Measurements from ENCODE around the gene SMARCAL1. TPM values are rescaled to one million over a fixed set of nuclear protein-coding genes. Genes with fewer than 3 reads are reported as not detected.
A peak's percentile ranks its signal among the peaks of the same experiment; 100 is the strongest.

SMARCAL1 gene
- total RNA-seq, 1 experiment from 2014 or later: 10.7 TPM

DNA sequence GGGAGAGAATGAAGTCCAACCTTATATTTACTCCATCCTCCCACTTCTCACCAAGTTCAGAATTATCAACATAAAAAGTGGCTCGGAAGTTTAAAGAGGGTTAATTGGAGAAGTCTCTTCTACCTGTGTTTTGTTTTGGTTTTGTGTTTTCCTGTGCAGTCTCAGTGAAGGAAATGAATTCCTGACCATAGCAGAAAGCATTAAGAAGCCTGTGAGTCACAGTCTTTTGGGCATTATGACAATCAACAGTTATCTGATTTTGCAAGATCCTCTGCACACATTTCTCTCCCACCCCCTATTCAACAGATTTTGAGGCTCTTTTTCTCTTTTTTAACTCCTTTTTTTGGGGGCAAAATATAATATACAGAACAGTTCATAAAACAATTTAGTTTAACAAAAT is 77.8 kb downstream of the SMARCAL1 start:
- DNase-seq: no peak
- H3K27me3 ChIP-seq (ENCODE audit: control insufficient read depth, insufficient read depth, low read length): no peaks in the 10 kb centered on the region
- H3K4me3 ChIP-seq (ENCODE audit: insufficient read depth, low read depth, low read length): no peak overlapping the region
- H3K36me3 ChIP-seq (replicated peaks; ENCODE audit: control insufficient read depth, insufficient read depth, low read length): no peaks in the 10 kb centered on the region

DNA sequence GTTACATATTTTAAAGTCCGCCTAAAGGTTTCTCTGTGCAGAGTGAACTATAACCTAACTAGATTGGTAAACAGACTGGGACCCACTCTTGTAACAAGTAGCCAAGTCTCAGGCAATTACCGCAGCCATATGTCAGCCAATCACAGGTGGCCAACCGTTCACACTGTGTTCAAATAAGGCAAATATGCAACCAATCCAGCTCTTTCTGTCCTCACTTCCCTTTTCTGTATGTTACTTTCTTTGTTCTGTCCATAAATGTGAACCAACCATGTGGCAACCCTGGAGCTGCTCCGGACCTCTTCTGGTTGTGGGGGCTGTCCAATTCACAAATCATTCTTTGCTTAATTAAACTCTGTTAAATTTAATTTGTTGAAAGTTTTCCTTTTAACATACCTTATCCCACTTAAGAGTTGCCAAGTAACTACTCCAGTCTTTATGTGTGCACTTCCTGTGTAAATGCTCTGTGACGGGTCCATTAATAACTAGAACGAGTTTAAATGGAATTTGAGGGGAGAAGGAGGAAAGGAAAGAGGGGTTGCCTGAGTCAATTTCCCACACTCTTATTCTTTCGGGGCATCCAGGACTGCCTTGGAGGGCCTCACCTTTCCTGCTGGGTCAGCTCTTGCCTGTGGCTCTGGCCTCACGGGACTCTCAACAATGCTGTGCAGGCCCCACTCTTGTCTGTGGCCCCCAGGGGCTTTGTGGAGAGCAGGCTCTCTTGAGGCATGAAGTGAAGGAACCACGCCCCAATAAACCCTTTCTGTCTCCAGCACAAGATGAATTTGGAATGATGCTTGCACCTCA is 79.7 kb downstream of the SMARCAL1 start:
- H3K4me3 ChIP-seq (ENCODE audit: insufficient read depth, low read depth, low read length): no peak overlapping the region
- no peaks in the 10 kb centered on the region for H3K36me3 ChIP-seq (replicated peaks; ENCODE audit: control insufficient read depth, insufficient read depth, low read length)
- no peaks in the 10 kb centered on the region for H3K27me3 ChIP-seq (ENCODE audit: control insufficient read depth, insufficient read depth, low read length)
- DNase-seq: no peak

DNA sequence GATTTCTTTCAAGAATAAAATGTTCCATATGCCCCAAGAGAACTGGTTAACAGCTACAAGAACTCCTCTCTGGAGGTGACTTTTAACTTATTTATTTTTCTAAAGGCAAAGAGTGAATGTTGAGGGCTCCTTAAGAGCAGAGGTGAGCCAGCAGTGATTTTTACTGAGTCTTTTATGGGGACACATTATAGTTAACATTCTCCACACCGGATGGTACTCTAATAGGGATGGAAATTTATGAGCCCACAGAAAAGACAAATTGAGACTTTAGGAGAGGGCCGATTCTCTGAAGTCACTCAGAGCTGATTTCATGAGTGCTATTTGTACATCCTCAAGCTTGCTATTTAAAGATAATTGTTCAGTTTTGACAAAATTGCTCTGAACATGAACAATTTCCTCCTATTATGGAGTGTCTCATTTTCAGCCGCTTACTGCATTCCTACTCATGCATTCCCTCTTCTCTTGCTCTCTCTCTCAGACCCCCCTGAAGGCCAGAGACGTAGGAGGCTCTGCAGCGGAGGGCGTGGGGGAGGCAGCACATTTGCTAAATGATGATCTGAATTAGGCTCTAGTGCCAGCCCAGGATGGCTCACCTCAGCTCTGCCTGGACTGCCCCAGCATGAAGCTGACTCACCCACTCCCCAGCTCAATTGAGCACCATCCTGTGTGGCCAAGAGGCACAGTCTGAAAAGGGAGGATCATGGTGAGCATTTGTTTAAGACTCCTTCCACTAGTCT is 80.5 kb downstream of the SMARCAL1 start:
- H3K27me3 ChIP-seq (ENCODE audit: control insufficient read depth, insufficient read depth, low read length): no peaks in the 10 kb centered on the region
- no peak overlapping the region for H3K4me3 ChIP-seq (ENCODE audit: insufficient read depth, low read depth, low read length)
- no peak for DNase-seq
- H3K36me3 ChIP-seq (replicated peaks; ENCODE audit: control insufficient read depth, insufficient read depth, low read length): no peaks in the 10 kb centered on the region

DNA sequence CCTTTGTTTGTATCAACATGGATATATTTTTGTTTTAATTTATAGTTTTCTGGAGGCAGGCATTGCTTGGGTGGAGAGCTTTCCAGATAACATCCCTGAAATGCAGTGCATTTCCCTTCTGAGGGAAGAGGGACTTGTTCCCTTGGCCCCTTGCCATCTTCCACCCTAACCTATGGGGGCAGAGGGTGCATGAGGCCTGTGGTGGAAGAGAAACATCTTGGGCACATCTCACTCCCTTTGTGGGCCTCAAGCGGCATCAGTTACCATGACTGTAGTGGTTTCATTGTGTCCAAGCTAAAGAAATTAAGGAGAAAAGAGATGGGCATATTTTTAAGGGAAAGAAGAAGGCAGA is 81.0 kb downstream of the SMARCAL1 start:
- no peak for DNase-seq
- no peak overlapping the region for H3K4me3 ChIP-seq (ENCODE audit: insufficient read depth, low read depth, low read length)
- no peaks in the 10 kb centered on the region for H3K36me3 ChIP-seq (replicated peaks; ENCODE audit: control insufficient read depth, insufficient read depth, low read length)
- H3K27me3 ChIP-seq (ENCODE audit: control insufficient read depth, insufficient read depth, low read length): no peaks in the 10 kb centered on the region

DNA sequence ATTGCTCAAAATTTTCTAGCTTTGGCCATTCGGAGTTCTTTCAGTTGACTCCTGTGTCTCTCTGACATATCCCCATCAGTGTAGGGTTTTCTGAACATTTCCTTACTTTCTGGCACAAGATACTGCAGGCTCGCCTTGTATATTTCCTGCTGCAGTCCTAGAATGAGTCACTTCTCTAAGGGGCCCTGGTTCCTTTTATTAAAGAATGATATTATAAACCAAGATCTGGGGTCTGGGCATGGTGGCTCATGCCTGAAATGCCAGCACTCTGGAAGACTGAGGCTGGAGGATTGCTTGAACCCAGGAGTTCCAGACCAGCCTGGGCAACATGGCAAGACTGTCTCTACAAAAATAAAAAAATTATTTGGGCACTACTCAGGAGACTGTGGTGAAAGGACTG is 83.4 kb downstream of the SMARCAL1 start:
- DNase-seq: no peak
- Histone ChIP-seq H3K4me3 (ENCODE audit: insufficient read depth, low read depth, low read length) (no peak overlapping the region), H3K36me3 (replicated peaks; ENCODE audit: control insufficient read depth, insufficient read depth, low read length) (peaks cover 10% of the 10 kb centered on the region), H3K27me3 (ENCODE audit: control insufficient read depth, insufficient read depth, low read length) (no peaks in the 10 kb centered on the region)

DNA sequence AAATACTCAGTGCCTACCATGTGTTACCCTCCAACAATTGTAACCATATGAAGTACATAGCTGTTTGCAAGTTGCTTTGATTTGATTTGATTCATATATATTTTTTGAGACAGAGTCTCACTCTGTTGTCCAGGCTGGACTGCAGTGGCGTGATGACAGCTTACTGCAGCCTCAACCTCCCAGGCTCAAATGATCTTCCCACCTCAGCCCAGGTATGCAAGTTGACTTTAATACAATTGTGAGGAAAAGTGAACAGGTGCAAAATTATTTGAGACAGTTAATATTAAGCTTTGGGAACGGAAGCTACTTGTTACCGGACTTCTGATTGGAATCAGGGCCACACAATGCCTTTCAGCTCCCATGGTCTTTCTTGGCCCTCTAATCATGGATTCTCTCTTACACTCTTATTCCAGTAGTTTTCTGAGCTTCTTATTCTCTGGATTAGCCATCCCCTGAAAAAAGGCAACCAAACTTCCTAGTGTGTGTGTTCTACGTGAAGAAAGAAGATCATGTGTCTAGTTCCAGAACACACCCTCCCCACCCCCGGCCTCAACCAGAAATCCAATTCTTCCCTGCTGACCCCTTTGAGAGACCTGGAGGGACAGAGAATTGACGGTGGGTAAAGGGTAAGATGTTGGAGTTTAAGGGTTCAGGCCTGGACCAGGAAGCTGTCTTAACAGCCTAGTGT is 85.2 kb downstream of the SMARCAL1 start:
- H3K27me3 ChIP-seq (ENCODE audit: control insufficient read depth, insufficient read depth, low read length): no peaks in the 10 kb centered on the region
- H3K36me3 ChIP-seq (replicated peaks; ENCODE audit: control insufficient read depth, insufficient read depth, low read length): peaks cover 28% of the 10 kb centered on the region
- DNase-seq: no peak
- peak overlapping the region; percentile 86 for H3K4me3 ChIP-seq (ENCODE audit: insufficient read depth, low read depth, low read length)

DNA sequence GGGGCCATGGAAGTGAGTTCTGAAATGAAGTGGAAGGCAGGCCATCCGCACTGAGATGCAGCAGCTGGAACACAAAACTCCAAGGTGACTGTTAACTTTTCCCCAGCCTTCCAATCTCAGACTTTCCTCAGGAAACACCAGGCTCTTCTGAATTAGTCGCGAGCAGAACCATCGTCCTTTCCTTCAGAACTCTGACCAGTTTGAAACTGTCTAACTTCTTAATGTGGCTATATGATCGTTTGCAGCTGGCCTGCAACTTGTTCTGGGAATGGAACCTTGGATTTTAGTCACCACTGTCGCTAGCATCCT is 85.7 kb downstream of the SMARCAL1 start:
- Histone ChIP-seq H3K36me3 (replicated peaks; ENCODE audit: control insufficient read depth, insufficient read depth, low read length) (peaks cover 33% of the 10 kb centered on the region), H3K27me3 (ENCODE audit: control insufficient read depth, insufficient read depth, low read length) (no peaks in the 10 kb centered on the region)

DNA sequence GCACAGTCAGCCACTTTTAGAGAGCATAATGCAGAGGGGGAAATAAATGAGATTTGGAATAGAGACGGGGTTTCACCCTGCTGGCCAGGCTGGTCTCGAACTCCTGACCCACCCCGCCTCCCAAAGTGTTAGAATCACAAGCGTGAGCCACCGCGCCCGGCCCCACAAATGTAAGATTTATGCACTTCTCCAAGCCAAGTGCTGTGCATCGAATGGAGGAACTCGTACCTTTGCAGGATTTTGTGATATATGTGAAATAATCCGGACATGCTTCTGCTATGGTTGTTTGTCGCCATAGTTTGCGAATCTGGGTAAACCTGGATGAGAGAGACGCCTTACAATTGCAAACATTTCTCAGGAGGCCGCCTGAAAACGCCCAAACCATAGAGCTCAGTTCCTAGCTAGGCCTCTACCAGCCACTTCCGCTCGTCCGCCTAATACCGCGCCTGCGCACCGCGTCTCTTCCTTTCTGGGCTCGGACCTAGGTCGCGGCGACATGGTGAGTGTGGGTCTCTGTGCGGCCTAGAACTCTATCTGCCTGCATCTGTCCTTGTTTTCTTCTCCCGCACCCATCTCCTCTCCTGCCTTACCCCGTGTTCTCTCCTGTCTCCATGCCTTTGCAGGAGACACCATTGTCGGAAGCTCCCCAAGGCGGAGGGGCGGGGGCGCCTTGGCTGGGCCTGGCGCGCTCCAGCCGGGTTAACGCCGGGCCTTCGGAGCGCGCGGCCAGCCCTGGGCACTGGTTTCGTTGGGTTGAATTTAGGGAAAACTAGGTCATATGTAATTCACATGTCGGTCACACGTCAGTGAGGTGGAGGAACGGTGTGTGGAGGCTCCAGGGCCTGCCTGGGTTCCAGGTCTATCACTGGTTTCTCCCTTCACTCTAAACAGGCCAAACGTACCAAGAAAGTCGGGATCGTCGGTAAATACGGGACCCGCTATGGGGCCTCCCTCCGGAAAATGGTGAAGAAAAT is 86.4 kb downstream of the SMARCAL1 start, which contains the start of gene RPL37A:
TSS of gene RPL37A (plus strand) at position 466 of the 974 bp plus-strand sequence. CDS start at position 497, 31 bp downstream.
- Histone ChIP-seq H3K27me3 (ENCODE audit: control insufficient read depth, insufficient read depth, low read length) (no peaks in the 10 kb centered on the region), H3K4me3 (ENCODE audit: insufficient read depth, low read depth, low read length) (peak within 1 kb of the TSS; percentile 86), H3K36me3 (replicated peaks; ENCODE audit: control insufficient read depth, insufficient read depth, low read length) (peaks cover 35% of the 10 kb centered on the region)
- DNase-seq: peak; percentile 91

More for the DNA sequence above, 85.7 kb downstream of the SMARCAL1 start:
- no peak for DNase-seq
- peak overlapping the region; percentile 86 for H3K4me3 ChIP-seq (ENCODE audit: insufficient read depth, low read depth, low read length)

DNA sequence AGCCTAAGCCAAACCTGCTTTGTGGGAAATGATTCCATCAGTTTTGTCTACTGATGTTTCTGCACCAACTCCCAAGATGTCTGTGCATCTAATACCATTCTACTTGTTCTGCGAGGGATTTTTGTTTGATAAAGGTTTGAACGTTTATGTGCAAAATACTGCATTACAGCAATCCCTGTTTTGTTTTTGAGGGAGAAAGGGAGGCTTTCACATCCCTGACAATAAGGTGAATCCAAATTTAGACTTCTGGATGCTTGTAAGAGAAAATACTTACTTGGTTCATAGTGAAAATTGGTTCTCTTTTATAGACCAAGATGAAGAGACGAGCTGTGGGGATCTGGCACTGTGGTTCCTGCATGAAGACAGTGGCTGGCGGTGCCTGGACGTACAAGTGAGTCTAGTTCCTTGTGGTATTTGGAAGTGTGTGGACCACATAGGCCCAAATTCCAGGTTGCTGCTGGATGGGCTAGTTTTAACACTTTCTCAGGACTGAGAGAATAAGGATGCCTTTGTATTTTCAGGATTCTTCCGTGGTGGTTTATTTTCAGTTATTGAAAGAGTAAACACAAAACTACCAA is 87.4 kb downstream of the SMARCAL1 start:
- Histone ChIP-seq H3K4me3 (ENCODE audit: insufficient read depth, low read depth, low read length) (peak overlapping the region; percentile 86), H3K36me3 (replicated peaks; ENCODE audit: control insufficient read depth, insufficient read depth, low read length) (peaks cover 43% of the 10 kb centered on the region), H3K27me3 (ENCODE audit: control insufficient read depth, insufficient read depth, low read length) (no peaks in the 10 kb centered on the region)
- DNase-seq: no peak

DNA sequence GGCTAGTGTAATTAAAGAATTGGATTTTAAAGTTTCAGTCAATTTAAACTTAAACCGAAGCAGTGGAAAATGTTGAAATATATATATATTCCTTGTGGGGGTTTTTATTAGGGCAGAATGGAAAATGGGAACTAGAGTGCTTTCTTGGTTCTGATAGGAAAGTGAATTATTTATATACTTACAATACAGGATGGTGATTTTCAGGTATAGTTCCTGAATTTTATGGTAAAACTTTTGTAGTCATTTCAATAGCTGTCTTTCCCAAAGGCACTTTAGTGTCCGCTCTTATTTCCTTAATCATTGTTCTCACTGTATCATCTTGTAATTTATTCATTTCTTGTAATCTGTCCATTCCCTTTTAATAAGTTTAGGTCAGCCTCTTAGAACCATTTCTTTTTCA is 88.3 kb downstream of the SMARCAL1 start:
- Histone ChIP-seq H3K27me3 (ENCODE audit: control insufficient read depth, insufficient read depth, low read length) (no peaks in the 10 kb centered on the region), H3K4me3 (ENCODE audit: insufficient read depth, low read depth, low read length) (no peak overlapping the region)

DNA sequence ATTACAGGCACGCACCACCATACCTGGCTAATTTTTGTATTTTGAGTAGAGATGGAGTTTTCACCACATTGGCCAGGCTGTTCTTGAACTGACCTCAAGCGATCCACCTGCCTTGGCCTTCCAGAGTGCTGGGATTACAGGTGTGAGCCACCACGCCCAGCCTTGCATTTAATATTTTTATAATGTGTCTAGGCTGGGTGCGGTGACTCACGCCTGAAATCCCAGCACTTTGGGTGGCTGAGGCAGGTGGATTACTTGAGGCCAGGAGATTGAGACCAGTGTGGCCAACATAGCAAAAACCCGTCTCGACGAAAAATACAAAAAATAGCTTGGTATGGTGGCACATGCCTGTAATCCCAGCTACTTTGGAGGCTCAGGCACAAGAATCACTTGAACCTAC is 89.6 kb downstream of the SMARCAL1 start:
- DNase-seq: no peak
- Histone ChIP-seq H3K36me3 (replicated peaks; ENCODE audit: control insufficient read depth, insufficient read depth, low read length) (peaks cover 48% of the 10 kb centered on the region), H3K27me3 (ENCODE audit: control insufficient read depth, insufficient read depth, low read length) (no peaks in the 10 kb centered on the region), H3K4me3 (ENCODE audit: insufficient read depth, low read depth, low read length) (no peak overlapping the region)

More for the DNA sequence above, 88.3 kb downstream of the SMARCAL1 start:
- H3K36me3 ChIP-seq (replicated peaks; ENCODE audit: control insufficient read depth, insufficient read depth, low read length): peaks cover 43% of the 10 kb centered on the region
- no peak for DNase-seq

DNA sequence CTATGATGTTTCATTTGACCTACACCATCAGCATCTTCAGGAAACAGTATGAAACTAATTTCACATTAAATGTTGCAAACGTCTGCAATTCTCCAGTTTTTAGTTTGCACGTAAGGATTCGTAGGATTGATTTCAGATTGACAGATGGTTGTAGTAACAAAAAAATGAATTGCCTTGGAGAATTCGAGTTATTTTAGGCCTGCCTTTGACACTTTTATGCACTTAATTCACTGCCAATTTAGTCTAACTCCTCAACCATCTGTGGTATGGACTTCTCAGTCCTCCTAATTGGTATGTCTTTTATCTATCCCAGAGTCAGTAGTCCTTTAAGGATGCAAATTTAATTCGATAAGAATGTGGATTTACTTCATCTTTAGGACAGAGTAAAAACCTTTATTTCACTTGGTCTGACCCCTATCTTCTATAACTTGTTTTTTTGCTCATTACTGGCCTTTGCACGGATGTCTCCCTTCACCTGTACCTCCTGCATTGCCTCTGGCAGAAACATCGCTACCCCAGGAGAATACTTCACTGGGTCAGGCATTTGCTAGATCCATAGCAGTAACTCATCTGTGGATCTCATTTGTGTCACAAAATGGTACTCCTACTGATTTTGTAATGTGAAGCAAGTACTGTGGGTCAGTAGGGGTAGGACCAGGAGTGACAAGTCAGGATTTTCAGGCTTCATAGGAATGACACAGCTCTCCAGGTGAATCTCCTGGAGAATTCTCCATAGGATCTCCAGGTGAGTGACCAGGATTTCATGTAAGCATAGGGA is 90.3 kb downstream of the SMARCAL1 start:
- no peak for DNase-seq
- Histone ChIP-seq H3K27me3 (ENCODE audit: control insufficient read depth, insufficient read depth, low read length) (no peaks in the 10 kb centered on the region), H3K36me3 (replicated peaks; ENCODE audit: control insufficient read depth, insufficient read depth, low read length) (peaks cover 48% of the 10 kb centered on the region), H3K4me3 (ENCODE audit: insufficient read depth, low read depth, low read length) (no peak overlapping the region)

DNA sequence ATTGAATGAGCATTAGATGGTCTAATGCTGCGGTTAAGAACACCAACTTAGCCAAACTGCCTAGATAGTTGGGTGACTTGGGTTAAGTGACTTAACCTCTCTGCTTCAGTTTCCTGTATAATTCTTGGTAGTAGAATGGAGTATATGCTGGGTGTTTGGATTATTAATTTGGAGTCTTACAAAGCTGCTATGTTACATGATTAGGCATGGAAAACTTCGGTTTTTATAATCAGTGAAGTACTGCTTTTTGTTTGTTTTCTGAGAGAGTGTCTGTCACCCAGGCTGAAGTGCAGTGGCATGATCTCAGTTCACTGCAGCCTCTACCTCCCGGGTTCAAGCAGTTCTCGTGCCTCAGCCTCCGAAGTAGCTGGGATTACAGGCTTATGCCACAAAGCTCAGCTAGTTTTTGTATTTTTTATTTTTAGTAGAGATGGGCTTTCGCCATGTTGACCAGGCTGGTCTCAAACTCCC is 90.9 kb downstream of the SMARCAL1 start:
- Histone ChIP-seq H3K27me3 (ENCODE audit: control insufficient read depth, insufficient read depth, low read length) (no peaks in the 10 kb centered on the region), H3K36me3 (replicated peaks; ENCODE audit: control insufficient read depth, insufficient read depth, low read length) (peaks cover 48% of the 10 kb centered on the region), H3K4me3 (ENCODE audit: insufficient read depth, low read depth, low read length) (no peak overlapping the region)
- DNase-seq: no peak
